GM18909 (cell line): ENCODE results near the gene CEP131.

Source experiments
- ATAC-seq: cut with Tn5 transposase; IDR thresholded peaks from one replicate; pipeline ENCODE4 v1.9.1; 2021; ENCODE audit warnings: mild to moderate bottlenecking; ENCODE audit not compliant: unreplicated experiment, poor library complexity

The CEP131 gene

GRCh38 chr17:81190591-81190990 is 32.2 kb downstream of the CEP131 start:
- no peak for ATAC-seq

- ATAC-seq, result no peak
Measured at GRCh38 chr17:81189670-81190530, 32.9 kb downstream of the CEP131 start.

GRCh38 chr17:81189016-81189415 is 33.7 kb downstream of the CEP131 start:
- ATAC-seq, result no peak

GRCh38 chr17:81188491-81188840 is 34.3 kb downstream of the CEP131 start:
- ATAC-seq, result no peak

- ATAC-seq, result no peak
Measured at GRCh38 chr17:81187586-81188490, 34.9 kb downstream of the CEP131 start.

- no peak for ATAC-seq
Measured at GRCh38 chr17:81187120-81187519, 35.6 kb downstream of the CEP131 start.

- no peak for ATAC-seq
Measured at GRCh38 chr17:81186203-81186602, 36.6 kb downstream of the CEP131 start.

- ATAC-seq, result no peak
Measured at GRCh38 chr17:81184555-81184954, 38.2 kb downstream of the CEP131 start.

GRCh38 chr17:81183807-81184206 is 39.0 kb downstream of the CEP131 start:
- ATAC-seq, result no peak

GRCh38 chr17:81183316-81183715 is 39.4 kb downstream of the CEP131 start:
- ATAC-seq, result no peak

GRCh38 chr17:81182596-81182995 is 40.2 kb downstream of the CEP131 start:
- ATAC-seq, result no peak

- no peak for ATAC-seq
Measured at GRCh38 chr17:81181811-81182185, 41.0 kb downstream of the CEP131 start.

GRCh38 chr17:81180836-81181810 is 41.6 kb downstream of the CEP131 start:
- ATAC-seq, result no peak

GRCh38 chr17:81179861-81180260 is 42.9 kb downstream of the CEP131 start:
- no peak for ATAC-seq

GRCh38 chr17:81179220-81179619 is 43.5 kb downstream of the CEP131 start:
- ATAC-seq, result no peak

- ATAC-seq, result no peak
Measured at GRCh38 chr17:81178136-81179091, 44.4 kb downstream of the CEP131 start.

GRCh38 chr17:81176666-81177065 is 46.1 kb downstream of the CEP131 start:
- ATAC-seq, result no peak

GRCh38 chr17:81173762-81174155 is 49.0 kb downstream of the CEP131 start:
- ATAC-seq, result no peak
